HepG2 (cell line): ENCODE data around the gene TMEM151A. TPM values are rescaled to one million over a fixed set of nuclear protein-coding genes. Genes with fewer than 3 reads are reported as not detected.

Experiments used
- ARNT ChIP-seq: fragments of 450-650 bp; IDR thresholded peaks from 2 replicates; pipeline ENCODE4 v1.6.1; 2017
- ARNTL ChIP-seq: sonication (generic); formaldehyde crosslinking; IDR thresholded peaks from 2 replicates; pipeline ENCODE4 v1.4.0; 2020; ENCODE audit warnings: mild to moderate bottlenecking, missing genetic modification reagents
- ATF4 ChIP-seq, 2 experiments: fragments of 450-650 bp in 1 of 2; sonication (generic) in 1 of 2; formaldehyde crosslinking; IDR thresholded peaks; 2 replicates each; pipeline versions ENCODE4 v1.5.0 to v1.8.0; 2020 to 2022; ENCODE audit warnings: mild to moderate bottlenecking in 1 of 2, missing genetic modification reagents in 1 of 2
- BHLHE40 ChIP-seq: IDR thresholded peaks from 2 replicates; pipeline ENCODE4 v1.6.1; 2011; ENCODE audit warnings: low read length, improper control_type of control experiment
- E2F5 ChIP-seq: sonication (generic); formaldehyde crosslinking; conservative IDR thresholded peaks from 2 replicates; pipeline ENCODE4 v1.4.0; 2020; ENCODE audit warnings: missing genetic modification reagents
- NFKBIZ ChIP-seq: IDR thresholded peaks from 2 replicates; pipeline ENCODE4 v1.6.1; 2018; ENCODE audit warnings: missing genetic modification reagents, missing compliant biosample characterization
- SMARCE1 ChIP-seq: fragments of 450-650 bp; IDR thresholded peaks from 2 replicates; pipeline ENCODE4 v1.6.1; 2017; ENCODE audit warnings: borderline replicate concordance
- SMC3 ChIP-seq: IDR thresholded peaks from 2 replicates; pipeline ENCODE4 v1.6.1; 2011; ENCODE audit warnings: low read length, improper control_type of control experiment
- SRSF9 ChIP-seq: fragments of 200-400 bp; formaldehyde crosslinking; IDR thresholded peaks from 2 replicates; pipeline ENCODE4 v1.6.1; 2018; ENCODE audit warnings: borderline replicate concordance, mild to moderate bottlenecking, low read depth, low read length; ENCODE audit not compliant: insufficient read depth, poor library complexity, severe bottlenecking
- STAT5B ChIP-seq: sonication (generic); formaldehyde crosslinking; IDR thresholded peaks from 2 replicates; pipeline ENCODE4 v1.4.0; 2020; ENCODE audit warnings: missing genetic modification reagents
- TRIM22 ChIP-seq: fragments of 450-650 bp; IDR thresholded peaks from 2 replicates; pipeline ENCODE4 v1.6.1; 2017
- ZBTB20 ChIP-seq: sonication (generic); formaldehyde crosslinking; IDR thresholded peaks from 2 replicates; pipeline ENCODE4 v1.8.1; 2023; ENCODE audit warnings: missing genetic modification reagents, low read depth, mild to moderate bottlenecking, borderline replicate concordance
- ZFY ChIP-seq: sonication (generic); formaldehyde crosslinking; IDR thresholded peaks from 2 replicates; pipeline ENCODE4 v1.4.0; 2020; ENCODE audit warnings: missing genetic modification reagents
- ZNF326 ChIP-seq: sonication (generic); formaldehyde crosslinking; IDR thresholded peaks from 2 replicates; pipeline ENCODE4 v1.4.0; 2020; ENCODE audit warnings: missing genetic modification reagents, borderline replicate concordance
- ZNF678 ChIP-seq: sonication (generic); formaldehyde crosslinking; IDR thresholded peaks from 2 replicates; pipeline ENCODE4 v1.4.0; 2020; ENCODE audit warnings: mild to moderate bottlenecking, missing genetic modification reagents
- ZNF704 ChIP-seq: sonication (generic); formaldehyde crosslinking; IDR thresholded peaks from 2 replicates; pipeline ENCODE4 v1.8.1; 2023; ENCODE audit warnings: mild to moderate bottlenecking, inconsistent platforms, moderate library complexity, missing genetic modification reagents, borderline replicate concordance
- polyA plus RNA-seq, 8 experiments: library from polyadenylated mRNA; depleted of rRNA in 3 of 8; stranded (reverse) in 7 of 8; unstranded in 1 of 8; fragments of >200 nt; fragmentation: Illumina TruSeq in 4 of 8; extraction: Trizol in 4 of 8; gene quantifications; 2 replicates each; pipeline versions ENCODE4 v1.2.1 to v1.2.3, GENCODE V29; 2011 to 2016; ENCODE audit warnings: low read depth in 4 of 8, missing spikeins in 1 of 8, mixed read lengths in 1 of 8; ENCODE audit not compliant: insufficient read depth in 1 of 8
- total RNA-seq, 5 experiments: library from RNA; depleted of rRNA; stranded (reverse); fragments of >200 nt; fragmentation: Illumina TruSeq; extraction: Trizol; gene quantifications; 2 replicates each; pipeline ENCODE4 v1.2.3, GENCODE V29; 2016; ENCODE audit warnings: low read depth in 1 of 5
- TF ChIP-seq, protein P1 (sequence below): sonication (generic); formaldehyde crosslinking; IDR thresholded peaks from 2 replicates; pipeline ENCODE4 v1.4.0; 2020; ENCODE audit warnings: mild to moderate bottlenecking, missing genetic modification reagents
- TF ChIP-seq, protein P2 (sequence below): sonication (generic); formaldehyde crosslinking; conservative IDR thresholded peaks from 2 replicates; pipeline ENCODE4 v1.8.0; 2022; ENCODE audit warnings: mild to moderate bottlenecking, moderate library complexity, missing genetic modification reagents

The TMEM151A gene
- total and polyA plus RNA-seq, 2 of the 13 experiments (the other 11 are each of a cell fraction or from before 2014, with no cell fraction given) = 0.18 to 0.33 TPM

- TF ChIP-seq, protein P1, sequence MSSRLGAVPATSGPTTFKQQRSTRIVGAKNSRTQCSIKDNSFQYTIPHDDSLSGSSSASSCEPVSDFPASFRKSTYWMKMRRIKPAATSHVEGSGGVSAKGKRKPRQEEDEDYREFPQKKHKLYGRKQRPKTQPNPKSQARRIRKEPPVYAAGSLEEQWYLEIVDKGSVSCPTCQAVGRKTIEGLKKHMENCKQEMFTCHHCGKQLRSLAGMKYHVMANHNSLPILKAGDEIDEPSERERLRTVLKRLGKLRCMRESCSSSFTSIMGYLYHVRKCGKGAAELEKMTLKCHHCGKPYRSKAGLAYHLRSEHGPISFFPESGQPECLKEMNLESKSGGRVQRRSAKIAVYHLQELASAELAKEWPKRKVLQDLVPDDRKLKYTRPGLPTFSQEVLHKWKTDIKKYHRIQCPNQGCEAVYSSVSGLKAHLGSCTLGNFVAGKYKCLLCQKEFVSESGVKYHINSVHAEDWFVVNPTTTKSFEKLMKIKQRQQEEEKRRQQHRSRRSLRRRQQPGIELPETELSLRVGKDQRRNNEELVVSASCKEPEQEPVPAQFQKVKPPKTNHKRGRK (CRISPR knock-in tag) = no peak
- TF ChIP-seq ARNTL = no peak
- TF ChIP-seq NFKBIZ (CRISPR knock-in tag) = no peak
- TF ChIP-seq BHLHE40 = no peak
- no peak for TF ChIP-seq ATF4 (CRISPR knock-in tag; IDR thresholded peaks at IDR 0.05)
- TF ChIP-seq ZNF704 (CRISPR knock-in tag) = peak; percentile 16; the same call in 1 of the 2 replicates
- peak; percentile 52 for TF ChIP-seq ZFY
- TF ChIP-seq, protein P2, sequence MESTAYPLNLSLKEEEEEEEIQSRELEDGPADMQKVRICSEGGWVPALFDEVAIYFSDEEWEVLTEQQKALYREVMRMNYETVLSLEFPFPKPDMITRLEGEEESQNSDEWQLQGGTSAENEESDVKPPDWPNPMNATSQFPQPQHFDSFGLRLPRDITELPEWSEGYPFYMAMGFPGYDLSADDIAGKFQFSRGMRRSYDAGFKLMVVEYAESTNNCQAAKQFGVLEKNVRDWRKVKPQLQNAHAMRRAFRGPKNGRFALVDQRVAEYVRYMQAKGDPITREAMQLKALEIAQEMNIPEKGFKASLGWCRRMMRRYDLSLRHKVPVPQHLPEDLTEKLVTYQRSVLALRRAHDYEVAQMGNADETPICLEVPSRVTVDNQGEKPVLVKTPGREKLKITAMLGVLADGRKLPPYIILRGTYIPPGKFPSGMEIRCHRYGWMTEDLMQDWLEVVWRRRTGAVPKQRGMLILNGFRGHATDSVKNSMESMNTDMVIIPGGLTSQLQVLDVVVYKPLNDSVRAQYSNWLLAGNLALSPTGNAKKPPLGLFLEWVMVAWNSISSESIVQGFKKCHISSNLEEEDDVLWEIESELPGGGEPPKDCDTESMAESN = peak; percentile 60
- TF ChIP-seq SRSF9 = no peak
- no peak for TF ChIP-seq ARNT
- TF ChIP-seq TRIM22 = no peak
- TF ChIP-seq ZNF678 (CRISPR knock-in tag) = 0 out of 2 replicates have a peak, but pooled peaks have one; percentile 24
- TF ChIP-seq SMC3 = no peak
- TF ChIP-seq STAT5B = no peak
- TF ChIP-seq ZBTB20 (CRISPR knock-in tag) = no peak
- TF ChIP-seq SMARCE1 = no peak
- TF ChIP-seq ZNF326 (CRISPR knock-in tag) = no peak
- no peak for TF ChIP-seq E2F5 (CRISPR knock-in tag)
Measured at GRCh38 chr11:66268244-66268951, 23.3 kb upstream of the TMEM151A start, which contains the start of gene RAB1B (continued).
